Measurements from ENCODE around the gene FREM1.

DNA sequence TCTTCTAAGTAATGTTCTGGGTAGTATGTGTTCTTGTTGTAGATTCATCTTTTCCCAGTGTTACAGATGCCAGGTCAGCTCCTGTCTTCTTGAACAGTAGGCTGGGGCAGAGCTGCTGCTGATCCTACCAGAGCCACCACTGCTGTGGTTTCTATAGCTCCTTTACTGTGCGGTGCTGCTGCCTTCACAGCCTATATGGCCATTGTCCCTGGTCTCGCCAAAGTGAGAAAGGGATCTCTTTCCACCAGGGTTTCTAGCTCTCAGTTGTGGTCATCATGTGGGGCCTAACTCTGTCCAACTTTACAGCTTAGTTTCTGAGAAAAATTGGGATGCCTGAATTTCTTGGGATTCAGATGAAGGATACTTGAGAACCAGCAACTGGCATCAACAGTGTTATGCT lies 116.8 kb downstream of the FREM1 start:
- TF ChIP-seq POLR2AphosphoS5 (IDR thresholded peaks at IDR 0.05) (no peak), POLR2A (IDR thresholded peaks at IDR 0.05) (no peak)
- TF ChIP-seq, protein P1, sequence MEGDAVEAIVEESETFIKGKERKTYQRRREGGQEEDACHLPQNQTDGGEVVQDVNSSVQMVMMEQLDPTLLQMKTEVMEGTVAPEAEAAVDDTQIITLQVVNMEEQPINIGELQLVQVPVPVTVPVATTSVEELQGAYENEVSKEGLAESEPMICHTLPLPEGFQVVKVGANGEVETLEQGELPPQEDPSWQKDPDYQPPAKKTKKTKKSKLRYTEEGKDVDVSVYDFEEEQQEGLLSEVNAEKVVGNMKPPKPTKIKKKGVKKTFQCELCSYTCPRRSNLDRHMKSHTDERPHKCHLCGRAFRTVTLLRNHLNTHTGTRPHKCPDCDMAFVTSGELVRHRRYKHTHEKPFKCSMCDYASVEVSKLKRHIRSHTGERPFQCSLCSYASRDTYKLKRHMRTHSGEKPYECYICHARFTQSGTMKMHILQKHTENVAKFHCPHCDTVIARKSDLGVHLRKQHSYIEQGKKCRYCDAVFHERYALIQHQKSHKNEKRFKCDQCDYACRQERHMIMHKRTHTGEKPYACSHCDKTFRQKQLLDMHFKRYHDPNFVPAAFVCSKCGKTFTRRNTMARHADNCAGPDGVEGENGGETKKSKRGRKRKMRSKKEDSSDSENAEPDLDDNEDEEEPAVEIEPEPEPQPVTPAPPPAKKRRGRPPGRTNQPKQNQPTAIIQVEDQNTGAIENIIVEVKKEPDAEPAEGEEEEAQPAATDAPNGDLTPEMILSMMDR (IDR thresholded peaks at IDR 0.05) = no peak
